HCT116 (cell line): ENCODE results near the gene PRDM11. TPM values are rescaled to one million over a fixed set of nuclear protein-coding genes. Genes with fewer than 3 reads are reported as not detected.
A peak's percentile ranks its signal among the peaks of the same experiment; 100 is the strongest.

ENCODE experiments used
- ATAC-seq: fragments of 200-7000 bp; cut with Tn5 transposase; 2 replicates; pipeline ENCODE4 v1.9.1; 2020; ENCODE audit warnings: mild to moderate bottlenecking, moderate library complexity
- BruUV-seq: library from RNA; stranded (reverse); fragments of 400-500 nt; replicated peaks from 2 replicates; lab custom pipeline; 2021; lab: Mats Ljungman, UMichigan
- CTCF ChIA-PET: fragments of 300-600 bp; sonication (Branson Sonifier 250); formaldehyde crosslinking; loops from one replicate; lab custom pipeline; 2021; ENCODE audit warnings: antibody characterized with exemption; lab: Charles Lee
- POLR2A ChIA-PET: fragments of 300-600, 350-600 bp; sonication (Branson Sonifier 250); formaldehyde crosslinking; loops from one replicate; lab custom pipeline; 2021; ENCODE audit warnings: antibody characterized with exemption; lab: Charles Lee
- RAD21 ChIA-PET, 2 experiments: fragments of 300-600 bp; sonication (Branson Sonifier 250); formaldehyde crosslinking; loops; one replicate each; lab custom pipeline; 2023; ENCODE audit warnings: low total read pairs in 2 of 2; ENCODE audit not compliant: uncharacterized antibody in 2 of 2, unreplicated experiment in 2 of 2, low non-redundant PET in 1 of 2; lab: Charles Lee
- DNase-seq: peaks from one replicate; pipeline ENCODE4 v3.0.0-alpha.2; 2010; ENCODE audit warnings: low read depth, low spot score
- H2AFZ ChIP-seq: fragments of 200-600 bp; shearing (Covaris generic), sonication (generic); 2 replicates; pipeline ENCODE4 v1.6.1; 2017; ENCODE audit warnings: low read depth, mixed run types, mixed read lengths, antibody characterized with exemption, low read length; ENCODE audit not compliant: poor library complexity, severe bottlenecking
- H3K27ac ChIP-seq: 2 replicates; pipeline ENCODE4 v1.5.1; 2012; ENCODE audit warnings: low read depth, low read length
- H3K27me3 ChIP-seq: fragments of 200-600 bp; sonication (generic); 2 replicates; pipeline ENCODE4 v1.6.1; 2016; ENCODE audit warnings: mixed run types, low read length, mixed read lengths; ENCODE audit not compliant: insufficient read depth
- H3K36me3 ChIP-seq, 2 experiments: fragments of 200-500 bp in 1 of 2; fragments of 200-600 bp in 1 of 2; sonication (Bioruptor generic) in 1 of 2; sonication (generic) in 1 of 2; 2 replicates each; pipeline versions ENCODE4 v1.5.1 to v1.6.1; 2014 to 2016; ENCODE audit warnings: low read length in 2 of 2, inconsistent platforms in 1 of 2, mixed read lengths in 1 of 2, mixed run types in 1 of 2; ENCODE audit not compliant: insufficient read depth in 2 of 2, control insufficient read depth in 1 of 2
- H3K4me1 ChIP-seq, 2 experiments: fragments of 200-600 bp in 1 of 2; sonication (generic) in 1 of 2; 2 replicates each; pipeline versions ENCODE4 v1.5.1 to v1.6.1; 2012 to 2017; ENCODE audit warnings: low read length in 2 of 2, inconsistent platforms in 1 of 2, mild to moderate bottlenecking in 1 of 2, mixed read lengths in 1 of 2, mixed run types in 1 of 2, moderate library complexity in 1 of 2; ENCODE audit not compliant: insufficient read depth in 2 of 2, control insufficient read depth in 1 of 2
- H3K4me2 ChIP-seq: fragments of 200-600 bp; sonication (generic); 2 replicates; pipeline ENCODE4 v1.6.1; 2017; ENCODE audit warnings: mixed run types, low read length, mixed read lengths
- H3K4me3 ChIP-seq, 2 experiments: fragments of 200-600 bp in 1 of 2; sonication (generic) in 1 of 2; replicated peaks in 1 of 2; 2 replicates each; pipeline ENCODE4 v1.5.1; 2011 to 2016; ENCODE audit warnings: low read length in 2 of 2, control low read depth in 1 of 2, low read depth in 1 of 2, mild to moderate bottlenecking in 1 of 2, mixed read lengths in 1 of 2, mixed run types in 1 of 2
- H3K79me2 ChIP-seq: fragments of 200-600 bp; sonication (generic); 2 replicates; pipeline ENCODE4 v1.6.1; 2017; ENCODE audit warnings: mild to moderate bottlenecking, mixed run types, low read length, moderate library complexity, mixed read lengths; ENCODE audit not compliant: insufficient read depth
- H3K9ac ChIP-seq: fragments of 200-600 bp; sonication (generic); 2 replicates; pipeline ENCODE4 v1.6.1; 2016; ENCODE audit warnings: low read length, mixed read lengths
- H3K9me2 ChIP-seq: fragments of 200-600 bp; sonication (generic), shearing (Covaris generic); 2 replicates; pipeline ENCODE4 v1.6.1; 2017; ENCODE audit warnings: mixed run types, mild to moderate bottlenecking, moderate library complexity; ENCODE audit not compliant: insufficient read depth
- H3K9me3 ChIP-seq, 2 experiments: fragments of 200-500 bp in 1 of 2; fragments of 200-600 bp in 1 of 2; sonication (Bioruptor generic) in 1 of 2; sonication (generic) in 1 of 2; 2 replicates each; pipeline ENCODE4 v1.6.1; 2014 to 2017; ENCODE audit warnings: low read length in 2 of 2, mixed read lengths in 2 of 2, inconsistent platforms in 1 of 2, low read depth in 1 of 2, mild to moderate bottlenecking in 1 of 2, mixed run types in 1 of 2, moderate library complexity in 1 of 2; ENCODE audit not compliant: control insufficient read depth in 1 of 2, insufficient read depth in 1 of 2
- H4K20me1 ChIP-seq: fragments of 200-600 bp; sonication (generic), shearing (Covaris generic); 2 replicates; pipeline ENCODE4 v1.6.1; 2017; ENCODE audit warnings: mixed run types, mild to moderate bottlenecking, moderate library complexity; ENCODE audit not compliant: insufficient read depth
- ELF1 ChIP-seq: IDR thresholded peaks from 2 replicates; pipeline ENCODE4 v1.6.1; 2012; ENCODE audit warnings: low read depth, borderline replicate concordance
- JUND ChIP-seq: IDR thresholded peaks from 2 replicates; pipeline ENCODE4 v1.6.1; 2012
- POLR2AphosphoS5 ChIP-seq: IDR thresholded peaks from 2 replicates; pipeline ENCODE4 v1.6.1; 2011; ENCODE audit warnings: mild to moderate bottlenecking, low read depth, low read length, moderate library complexity
- SP1 ChIP-seq: IDR thresholded peaks from 2 replicates; pipeline ENCODE4 v1.6.1; 2012; ENCODE audit warnings: low read depth
- YY1 ChIP-seq: IDR thresholded peaks from 2 replicates; pipeline ENCODE4 v1.6.1; 2011; ENCODE audit warnings: low read length, low read depth, moderate library complexity, mild to moderate bottlenecking; ENCODE audit not compliant: insufficient replicate concordance; ENCODE audit errors: extremely low read depth
- intact Hi-C: fragments of 100-400 bp; cut with micrococcal nuclease; formaldehyde crosslinking; loops from 2 replicates; pipeline ENCODE4 v1.10.0; 2022
- total RNA-seq: library from RNA; stranded (reverse); gene quantifications from one replicate; pipeline ENCODE4 v1.2.1, GENCODE V29; 2021; ENCODE audit not compliant: unreplicated experiment
- TF ChIP-seq, protein P1 (sequence below): IDR thresholded peaks from 2 replicates; pipeline ENCODE4 v1.6.1; 2012
- TF ChIP-seq, protein P2 (sequence below): IDR thresholded peaks from 2 replicates; pipeline ENCODE4 v1.6.1; 2012; ENCODE audit warnings: low read depth

PRDM11 gene
- total RNA-seq, 1 experiment from 2014 or later = 9.3 TPM

DNA sequence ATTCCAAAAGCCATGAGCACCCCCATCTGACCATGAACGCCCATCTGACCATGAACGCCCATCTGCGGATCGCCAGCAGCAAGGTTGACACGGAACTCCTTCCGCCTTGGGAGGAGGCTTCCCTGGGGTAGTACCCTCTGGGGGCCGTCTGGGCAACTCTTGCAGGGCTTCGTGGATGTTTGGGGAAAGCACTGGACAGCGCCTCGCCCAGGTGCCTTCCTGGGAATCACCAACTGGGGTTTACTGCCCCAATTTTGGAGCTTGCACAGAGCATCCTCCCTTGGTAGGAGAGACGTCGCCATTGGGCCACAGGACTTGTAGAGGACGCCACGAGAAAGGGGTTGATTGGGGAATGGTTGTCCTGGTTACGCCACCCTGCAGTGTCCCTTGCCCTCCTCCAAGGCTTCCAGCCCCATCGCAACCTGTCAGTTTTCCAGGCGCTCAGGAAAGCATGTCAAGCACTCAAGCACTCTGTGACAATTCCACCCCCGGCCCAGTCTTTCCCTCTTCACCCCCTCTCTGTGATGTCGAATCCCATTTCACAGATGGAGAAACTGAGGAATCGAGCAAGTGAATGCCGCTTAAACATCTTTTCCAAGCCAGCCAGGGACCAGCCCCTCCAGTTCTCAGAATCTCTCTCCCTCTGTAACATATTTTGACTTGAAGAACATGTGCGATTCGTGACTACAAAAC is 914 bp upstream of the PRDM11 start:
- Histone ChIP-seq H3K9ac (peak overlapping the region; percentile 87; the same call in 1 of the 2 replicates), H2AFZ (no peak overlapping the region)
- no TSS peak for BruUV-seq

More for the DNA sequence above, 914 bp upstream of the PRDM11 start:
- peak overlapping the region; percentile 93 for H3K4me2 ChIP-seq
- H3K4me3 ChIP-seq = peak overlapping the region; percentile 62 to 71
- peaks cover 3 to 16% of the 10 kb centered on the region in 2 experiments; a peak in 3 of 4 replicates for H3K4me1 ChIP-seq
- ChIA-PET CTCF (no interaction called here), POLR2A (no interaction called here), RAD21 (no interaction called here)
- no peak for DNase-seq
- no peaks in the 10 kb centered on the region for H3K9me3 ChIP-seq
- H4K20me1 ChIP-seq = no peaks in the 10 kb centered on the region
- H3K27me3 ChIP-seq = no peaks in the 10 kb centered on the region
- no peak for ATAC-seq
- H3K27ac ChIP-seq = peak overlapping the region; percentile 90; the same call in 1 of the 2 replicates
- peaks cover 18% of the 10 kb centered on the region for H3K79me2 ChIP-seq
- intact Hi-C loops = no loop called here
- no peaks in the 10 kb centered on the region for H3K36me3 ChIP-seq
- no peak for TF ChIP-seq YY1
- TF ChIP-seq POLR2AphosphoS5 = no peak
- TF ChIP-seq SP1 = no peak
- no peak for TF ChIP-seq ELF1
- TF ChIP-seq, protein P1, sequence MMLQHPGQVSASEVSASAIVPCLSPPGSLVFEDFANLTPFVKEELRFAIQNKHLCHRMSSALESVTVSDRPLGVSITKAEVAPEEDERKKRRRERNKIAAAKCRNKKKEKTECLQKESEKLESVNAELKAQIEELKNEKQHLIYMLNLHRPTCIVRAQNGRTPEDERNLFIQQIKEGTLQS = no peak
- TF ChIP-seq, protein P2, sequence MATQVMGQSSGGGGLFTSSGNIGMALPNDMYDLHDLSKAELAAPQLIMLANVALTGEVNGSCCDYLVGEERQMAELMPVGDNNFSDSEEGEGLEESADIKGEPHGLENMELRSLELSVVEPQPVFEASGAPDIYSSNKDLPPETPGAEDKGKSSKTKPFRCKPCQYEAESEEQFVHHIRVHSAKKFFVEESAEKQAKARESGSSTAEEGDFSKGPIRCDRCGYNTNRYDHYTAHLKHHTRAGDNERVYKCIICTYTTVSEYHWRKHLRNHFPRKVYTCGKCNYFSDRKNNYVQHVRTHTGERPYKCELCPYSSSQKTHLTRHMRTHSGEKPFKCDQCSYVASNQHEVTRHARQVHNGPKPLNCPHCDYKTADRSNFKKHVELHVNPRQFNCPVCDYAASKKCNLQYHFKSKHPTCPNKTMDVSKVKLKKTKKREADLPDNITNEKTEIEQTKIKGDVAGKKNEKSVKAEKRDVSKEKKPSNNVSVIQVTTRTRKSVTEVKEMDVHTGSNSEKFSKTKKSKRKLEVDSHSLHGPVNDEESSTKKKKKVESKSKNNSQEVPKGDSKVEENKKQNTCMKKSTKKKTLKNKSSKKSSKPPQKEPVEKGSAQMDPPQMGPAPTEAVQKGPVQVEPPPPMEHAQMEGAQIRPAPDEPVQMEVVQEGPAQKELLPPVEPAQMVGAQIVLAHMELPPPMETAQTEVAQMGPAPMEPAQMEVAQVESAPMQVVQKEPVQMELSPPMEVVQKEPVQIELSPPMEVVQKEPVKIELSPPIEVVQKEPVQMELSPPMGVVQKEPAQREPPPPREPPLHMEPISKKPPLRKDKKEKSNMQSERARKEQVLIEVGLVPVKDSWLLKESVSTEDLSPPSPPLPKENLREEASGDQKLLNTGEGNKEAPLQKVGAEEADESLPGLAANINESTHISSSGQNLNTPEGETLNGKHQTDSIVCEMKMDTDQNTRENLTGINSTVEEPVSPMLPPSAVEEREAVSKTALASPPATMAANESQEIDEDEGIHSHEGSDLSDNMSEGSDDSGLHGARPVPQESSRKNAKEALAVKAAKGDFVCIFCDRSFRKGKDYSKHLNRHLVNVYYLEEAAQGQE = no peak
- no peak for TF ChIP-seq JUND
- TF ChIP-seq, all 23 proteins: peak for 0
- no peaks in the 10 kb centered on the region for H3K9me2 ChIP-seq
